ENCODE measurements around the gene TCEA2. TPM values are rescaled to one million over a fixed set of nuclear protein-coding genes. Genes with fewer than 3 reads are reported as not detected.

Gene TCEA2
- total and polyA plus RNA-seq, 9 of the 15 experiments (the other 6 are each of a cell fraction or from before 2014, with no cell fraction given) = 1.4 to 28.7 (median 5.4) TPM

- TF ChIP-seq, protein P1, sequence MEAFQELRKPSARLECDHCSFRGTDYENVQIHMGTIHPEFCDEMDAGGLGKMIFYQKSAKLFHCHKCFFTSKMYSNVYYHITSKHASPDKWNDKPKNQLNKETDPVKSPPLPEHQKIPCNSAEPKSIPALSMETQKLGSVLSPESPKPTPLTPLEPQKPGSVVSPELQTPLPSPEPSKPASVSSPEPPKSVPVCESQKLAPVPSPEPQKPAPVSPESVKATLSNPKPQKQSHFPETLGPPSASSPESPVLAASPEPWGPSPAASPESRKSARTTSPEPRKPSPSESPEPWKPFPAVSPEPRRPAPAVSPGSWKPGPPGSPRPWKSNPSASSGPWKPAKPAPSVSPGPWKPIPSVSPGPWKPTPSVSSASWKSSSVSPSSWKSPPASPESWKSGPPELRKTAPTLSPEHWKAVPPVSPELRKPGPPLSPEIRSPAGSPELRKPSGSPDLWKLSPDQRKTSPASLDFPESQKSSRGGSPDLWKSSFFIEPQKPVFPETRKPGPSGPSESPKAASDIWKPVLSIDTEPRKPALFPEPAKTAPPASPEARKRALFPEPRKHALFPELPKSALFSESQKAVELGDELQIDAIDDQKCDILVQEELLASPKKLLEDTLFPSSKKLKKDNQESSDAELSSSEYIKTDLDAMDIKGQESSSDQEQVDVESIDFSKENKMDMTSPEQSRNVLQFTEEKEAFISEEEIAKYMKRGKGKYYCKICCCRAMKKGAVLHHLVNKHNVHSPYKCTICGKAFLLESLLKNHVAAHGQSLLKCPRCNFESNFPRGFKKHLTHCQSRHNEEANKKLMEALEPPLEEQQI (IDR thresholded peaks at IDR 0.05) = no peak
- TF ChIP-seq HNRNPH1 (optimal IDR thresholded peaks at IDR 0.05; ENCODE audit: low read depth, low read length) = no peak
- no peak for TF ChIP-seq ZNF175 (CRISPR knock-in tag; IDR thresholded peaks at IDR 0.05; ENCODE audit: low read depth)
- TF ChIP-seq SRSF9 (IDR thresholded peaks at IDR 0.05; ENCODE audit: borderline replicate concordance, low read depth, low read length) = no peak
- no peak for TF ChIP-seq MYBL2 (IDR thresholded peaks at IDR 0.05; ENCODE audit: low read depth)
- TF ChIP-seq MYBL2 (CRISPR knock-in tag; IDR thresholded peaks at IDR 0.05; ENCODE audit: borderline replicate concordance) = no peak
- 0 out of 2 replicates have a peak, but pooled peaks have one; percentile 35 for TF ChIP-seq ZNF766 (CRISPR knock-in tag; conservative IDR thresholded peaks at IDR 0.05)
- TF ChIP-seq, protein P2, sequence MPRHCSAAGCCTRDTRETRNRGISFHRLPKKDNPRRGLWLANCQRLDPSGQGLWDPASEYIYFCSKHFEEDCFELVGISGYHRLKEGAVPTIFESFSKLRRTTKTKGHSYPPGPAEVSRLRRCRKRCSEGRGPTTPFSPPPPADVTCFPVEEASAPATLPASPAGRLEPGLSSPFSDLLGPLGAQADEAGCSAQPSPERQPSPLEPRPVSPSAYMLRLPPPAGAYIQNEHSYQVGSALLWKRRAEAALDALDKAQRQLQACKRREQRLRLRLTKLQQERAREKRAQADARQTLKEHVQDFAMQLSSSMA (CRISPR knock-in tag; IDR thresholded peaks at IDR 0.05) = no peak; the same call in 1 of the 2 replicates
- TF ChIP-seq MECOM (CRISPR knock-in tag; IDR thresholded peaks at IDR 0.05) = no peak
- no peak for TF ChIP-seq ZBTB1 (CRISPR knock-in tag; IDR thresholded peaks at IDR 0.05; ENCODE audit: borderline replicate concordance, low read depth)
- TF ChIP-seq, protein P3, sequence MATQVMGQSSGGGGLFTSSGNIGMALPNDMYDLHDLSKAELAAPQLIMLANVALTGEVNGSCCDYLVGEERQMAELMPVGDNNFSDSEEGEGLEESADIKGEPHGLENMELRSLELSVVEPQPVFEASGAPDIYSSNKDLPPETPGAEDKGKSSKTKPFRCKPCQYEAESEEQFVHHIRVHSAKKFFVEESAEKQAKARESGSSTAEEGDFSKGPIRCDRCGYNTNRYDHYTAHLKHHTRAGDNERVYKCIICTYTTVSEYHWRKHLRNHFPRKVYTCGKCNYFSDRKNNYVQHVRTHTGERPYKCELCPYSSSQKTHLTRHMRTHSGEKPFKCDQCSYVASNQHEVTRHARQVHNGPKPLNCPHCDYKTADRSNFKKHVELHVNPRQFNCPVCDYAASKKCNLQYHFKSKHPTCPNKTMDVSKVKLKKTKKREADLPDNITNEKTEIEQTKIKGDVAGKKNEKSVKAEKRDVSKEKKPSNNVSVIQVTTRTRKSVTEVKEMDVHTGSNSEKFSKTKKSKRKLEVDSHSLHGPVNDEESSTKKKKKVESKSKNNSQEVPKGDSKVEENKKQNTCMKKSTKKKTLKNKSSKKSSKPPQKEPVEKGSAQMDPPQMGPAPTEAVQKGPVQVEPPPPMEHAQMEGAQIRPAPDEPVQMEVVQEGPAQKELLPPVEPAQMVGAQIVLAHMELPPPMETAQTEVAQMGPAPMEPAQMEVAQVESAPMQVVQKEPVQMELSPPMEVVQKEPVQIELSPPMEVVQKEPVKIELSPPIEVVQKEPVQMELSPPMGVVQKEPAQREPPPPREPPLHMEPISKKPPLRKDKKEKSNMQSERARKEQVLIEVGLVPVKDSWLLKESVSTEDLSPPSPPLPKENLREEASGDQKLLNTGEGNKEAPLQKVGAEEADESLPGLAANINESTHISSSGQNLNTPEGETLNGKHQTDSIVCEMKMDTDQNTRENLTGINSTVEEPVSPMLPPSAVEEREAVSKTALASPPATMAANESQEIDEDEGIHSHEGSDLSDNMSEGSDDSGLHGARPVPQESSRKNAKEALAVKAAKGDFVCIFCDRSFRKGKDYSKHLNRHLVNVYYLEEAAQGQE (IDR thresholded peaks at IDR 0.05; ENCODE audit: borderline replicate concordance) = 0 out of 2 replicates have a peak, but pooled peaks have one; percentile 5
- TF ChIP-seq, protein P3 (CRISPR knock-in tag; IDR thresholded peaks at IDR 0.05; ENCODE audit: low read depth) = no peak
- no peak for TF ChIP-seq ZNF778 (CRISPR knock-in tag; IDR thresholded peaks at IDR 0.05)
- TF ChIP-seq GTF2A2 (tag; IDR thresholded peaks at IDR 0.05) = no peak
- no peak for TF ChIP-seq STAT5B (CRISPR knock-in tag; IDR thresholded peaks at IDR 0.05)
- no peak for TF ChIP-seq HOXB6 (CRISPR knock-in tag; IDR thresholded peaks at IDR 0.05; ENCODE audit: borderline replicate concordance)
- TF ChIP-seq BRCA1 (IDR thresholded peaks at IDR 0.05) = no peak
- TF ChIP-seq BRCA1 (CRISPR knock-in tag; IDR thresholded peaks at IDR 0.05) = no peak
These were observed 12.6 kb upstream of the TCEA2 start (continued) for GRCh38 chr20:64050261-64051032.
